Body of pancreas (tissue), 4 donors: Measurements from ENCODE around the gene ZRANB1. TPM values are rescaled to one million over a fixed set of nuclear protein-coding genes. Genes with fewer than 3 reads are reported as not detected.

Experiments used
- ATAC-seq: fragments of 150-250 bp; one replicate; pipeline ENCODE4 v1.9.1; 2016
- DNase-seq, 4 donors: peaks; one replicate each; pipeline ENCODE4 v3.0.0-alpha.2; 2019
- H3K27ac ChIP-seq, 4 donors: fragments of 200-600 bp; sonication (generic); 1 replicate in 3 of 4; 2 replicates in 1 of 4; pipeline versions ENCODE4 v1.5.1 to v1.6.1; 2016 to 2019; ENCODE audit warnings: mild to moderate bottlenecking in 1 of 4, mixed read lengths in 1 of 4, moderate library complexity in 1 of 4
- H3K27me3 ChIP-seq, 2 donors: fragments of 200-600 bp; sonication (generic); one replicate each; pipeline ENCODE4 v1.6.0; 2016; ENCODE audit warnings: mild to moderate bottlenecking in 1 of 2
- H3K36me3 ChIP-seq, 2 donors: fragments of 200-600 bp; sonication (generic); replicated peaks in 1 of 2; 2 replicates each; pipeline ENCODE4 v1.5.1; 2016; ENCODE audit warnings: low read depth in 2 of 2; ENCODE audit not compliant: insufficient read depth in 1 of 2
- H3K4me1 ChIP-seq: fragments of 200-600 bp; sonication (generic); one replicate; pipeline ENCODE4 v1.6.0; 2016
- H3K4me3 ChIP-seq, 2 donors: fragments of 200-600 bp; sonication (generic); 1 replicate in 1 of 2; 2 replicates in 1 of 2; pipeline ENCODE4 v1.5.1; 2016 to 2019
- H3K9me3 ChIP-seq, 3 donors: fragments of 200-600 bp; sonication (generic); 1 replicate in 2 of 3; 2 replicates in 1 of 3; pipeline ENCODE4 v1.5.1; 2016
- POLR2A ChIP-seq, 3 donors: fragments of 450-650 bp; IDR thresholded peaks; one replicate each; pipeline ENCODE4 v1.6.1; 2016; ENCODE audit warnings: antibody characterized with exemption in 3 of 3, mild to moderate bottlenecking in 2 of 3
- WGBS, 2 donors: methylation state at CpG; one replicate each; pipeline ENCODE4 v1.1.5; 2017; 5-methylcytosine and 5-hydroxymethylcytosine counted together
- intact Hi-C: fragments of 100-400 bp; cut with DNase I; formaldehyde crosslinking; loops from one replicate; pipeline ENCODE4 v1.15.1; 2023
- total RNA-seq, 2 donors: library from RNA; depleted of rRNA; stranded (reverse); fragments of >200 nt; gene quantifications; one replicate each; pipeline ENCODE4 v1.1.0, GENCODE V29; 2016
- TF ChIP-seq, protein P1 (sequence below), 7 experiments: fragments of 450-650 bp in 4 of 7; fragments of 200-600 bp in 3 of 7; sonication (generic) in 3 of 7; IDR thresholded peaks; one replicate each; pipeline ENCODE4 v1.5.1; 2016 to 2019; ENCODE audit warnings: antibody characterized with exemption in 7 of 7

Gene ZRANB1
- total RNA-seq, 2 donors from 2014 or later = 12.2 to 21.1 TPM

DNA sequence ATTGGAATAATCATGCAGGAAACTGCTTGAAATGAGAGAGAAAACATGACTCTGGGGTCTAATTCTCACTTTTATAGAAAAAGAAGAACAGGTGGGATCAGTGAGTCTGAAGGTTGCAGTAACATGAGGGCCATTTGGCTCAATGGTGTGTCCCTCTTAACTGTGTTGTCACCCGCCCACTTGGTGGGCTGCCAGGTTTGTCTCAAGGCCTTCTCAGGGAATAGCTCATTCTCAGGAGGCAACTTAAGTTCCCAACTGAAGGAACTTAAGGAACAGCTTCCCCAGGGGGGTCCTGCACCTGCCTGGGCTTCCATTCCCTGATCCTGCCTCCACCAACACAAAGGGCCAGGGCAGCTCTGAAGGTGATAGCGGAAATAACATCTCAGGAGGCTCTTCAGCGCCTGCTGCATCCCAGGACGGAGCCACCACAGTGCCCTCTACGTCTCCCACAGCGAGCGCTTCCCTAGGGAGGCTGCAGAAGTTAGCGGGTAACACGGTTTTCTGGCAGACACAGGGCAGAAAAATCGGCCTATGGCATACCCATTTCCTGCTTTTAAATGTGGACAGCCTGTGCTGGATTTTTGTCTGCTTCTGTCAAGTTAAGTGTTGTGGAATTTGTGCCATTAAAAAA is 88.8 kb downstream of the ZRANB1 start:
- no peak for TF ChIP-seq POLR2A (IDR thresholded peaks at IDR 0.05)
- TF ChIP-seq, protein P1, sequence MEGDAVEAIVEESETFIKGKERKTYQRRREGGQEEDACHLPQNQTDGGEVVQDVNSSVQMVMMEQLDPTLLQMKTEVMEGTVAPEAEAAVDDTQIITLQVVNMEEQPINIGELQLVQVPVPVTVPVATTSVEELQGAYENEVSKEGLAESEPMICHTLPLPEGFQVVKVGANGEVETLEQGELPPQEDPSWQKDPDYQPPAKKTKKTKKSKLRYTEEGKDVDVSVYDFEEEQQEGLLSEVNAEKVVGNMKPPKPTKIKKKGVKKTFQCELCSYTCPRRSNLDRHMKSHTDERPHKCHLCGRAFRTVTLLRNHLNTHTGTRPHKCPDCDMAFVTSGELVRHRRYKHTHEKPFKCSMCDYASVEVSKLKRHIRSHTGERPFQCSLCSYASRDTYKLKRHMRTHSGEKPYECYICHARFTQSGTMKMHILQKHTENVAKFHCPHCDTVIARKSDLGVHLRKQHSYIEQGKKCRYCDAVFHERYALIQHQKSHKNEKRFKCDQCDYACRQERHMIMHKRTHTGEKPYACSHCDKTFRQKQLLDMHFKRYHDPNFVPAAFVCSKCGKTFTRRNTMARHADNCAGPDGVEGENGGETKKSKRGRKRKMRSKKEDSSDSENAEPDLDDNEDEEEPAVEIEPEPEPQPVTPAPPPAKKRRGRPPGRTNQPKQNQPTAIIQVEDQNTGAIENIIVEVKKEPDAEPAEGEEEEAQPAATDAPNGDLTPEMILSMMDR (IDR thresholded peaks at IDR 0.05) = no peak
- 71% methylated on average over 8 to 9 of the region's 10 CpGs for WGBS, 2 donors
- no peaks in the 10 kb centered on the region for H3K27me3 ChIP-seq
- DNase-seq (peak; percentile 57 to 94 (median 84)), ATAC-seq (peak; percentile 25)
- H3K4me3 ChIP-seq = no peak overlapping the region
- intact Hi-C loops = no loop called here
- peaks cover 36% of the 10 kb centered on the region for H3K4me1 ChIP-seq
- no peaks in the 10 kb centered on the region for H3K9me3 ChIP-seq
- peak overlapping the region; percentile 46 to 67 (median 57) for H3K27ac ChIP-seq
- peaks cover 0 to 2% of the 10 kb centered on the region in 2 donors for H3K36me3 ChIP-seq

DNA sequence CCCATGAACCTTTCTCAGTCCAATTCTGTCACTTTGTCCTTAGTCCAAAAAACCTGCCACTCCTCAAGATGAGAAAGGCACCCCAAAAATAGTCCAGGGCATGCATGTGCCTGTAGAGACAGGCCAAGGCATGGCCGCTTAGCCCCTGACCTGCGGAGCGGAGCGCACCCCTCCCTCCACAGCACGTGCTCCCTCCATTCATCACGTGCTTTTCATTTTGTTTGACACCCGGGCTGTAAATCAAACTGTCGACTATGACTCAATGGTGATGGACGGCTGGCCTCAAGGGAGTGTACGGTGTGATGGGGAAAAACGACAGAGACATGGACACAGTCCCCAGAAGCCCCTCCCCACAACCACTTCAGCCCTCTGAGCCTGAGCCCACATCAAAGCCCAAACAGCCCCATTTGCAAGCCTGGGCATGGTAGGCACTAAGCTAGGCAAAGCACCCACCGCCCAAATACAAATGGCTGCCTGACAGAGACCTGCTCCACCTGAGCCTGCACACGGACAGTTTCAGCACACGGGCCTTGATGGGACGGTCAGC is 90.6 kb downstream of the ZRANB1 start:
- DNase-seq = no peak
- 83 to 89% methylated on average over 14 to 15 of the region's 15 CpGs for WGBS, 2 donors

DNA sequence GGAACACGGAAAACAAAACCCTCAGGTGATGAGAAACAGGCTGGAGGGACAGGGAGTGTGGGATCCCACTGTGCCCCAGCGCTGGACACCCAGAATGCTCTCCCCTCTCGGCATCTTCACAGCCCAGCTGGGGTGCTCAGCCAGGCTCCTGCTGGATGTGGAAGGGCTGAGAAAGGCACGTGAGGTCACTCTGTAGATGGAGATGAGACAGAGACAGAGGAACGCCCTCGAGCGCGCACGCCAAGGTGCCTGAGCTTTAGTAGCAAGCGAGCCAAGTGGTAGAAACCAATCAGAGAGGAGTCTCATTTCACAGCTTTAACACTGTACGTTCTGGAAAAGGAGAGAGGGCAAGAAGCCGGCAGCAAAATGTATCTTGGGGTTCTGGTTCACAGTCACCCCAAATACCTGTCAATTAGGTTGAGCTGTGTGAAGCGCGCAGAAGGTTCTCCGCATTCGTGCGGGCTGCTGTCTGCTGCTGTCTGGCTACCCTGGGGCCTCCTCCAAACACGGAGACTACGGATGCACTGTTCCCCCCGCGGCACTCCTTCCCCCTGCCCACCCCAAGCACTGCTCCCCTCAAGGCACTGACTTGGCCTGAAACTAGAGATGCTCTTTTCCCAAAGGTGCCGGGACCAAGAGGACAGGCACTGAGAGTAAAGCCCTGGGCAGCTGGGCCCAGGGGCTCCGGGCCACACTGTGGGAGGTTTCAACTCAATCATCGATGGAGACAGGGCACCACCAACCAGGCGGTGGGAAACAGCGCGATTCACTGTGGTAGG is 91.4 kb downstream of the ZRANB1 start:
- peaks cover 63% of the 10 kb centered on the region for H3K4me1 ChIP-seq
- H3K4me3 ChIP-seq = no peak overlapping the region
- H3K36me3 ChIP-seq = no peaks in the 10 kb centered on the region
- ATAC-seq (no peak), DNase-seq (no peak)
- 89% methylated on average over 26 to 27 of the region's 27 CpGs for WGBS, 2 donors
- intact Hi-C loops = no loop called here
- no peak overlapping the region for H3K27ac ChIP-seq
- H3K27me3 ChIP-seq = no peaks in the 10 kb centered on the region
- no peaks in the 10 kb centered on the region for H3K9me3 ChIP-seq
- TF ChIP-seq POLR2A (IDR thresholded peaks at IDR 0.05) = no peak
- TF ChIP-seq, protein P1 (IDR thresholded peaks at IDR 0.05) = no peak

More for the DNA sequence above, 90.6 kb downstream of the ZRANB1 start:
- no peak for ATAC-seq
- Histone ChIP-seq H3K4me1 (peaks cover 55% of the 10 kb centered on the region), H3K9me3 (no peaks in the 10 kb centered on the region), H3K27me3 (no peaks in the 10 kb centered on the region), H3K36me3 (no peaks in the 10 kb centered on the region), H3K4me3 (no peak overlapping the region), H3K27ac (no peak overlapping the region)
- TF ChIP-seq, protein P1 (IDR thresholded peaks at IDR 0.05) = no peak
- TF ChIP-seq POLR2A (IDR thresholded peaks at IDR 0.05) = no peak
- intact Hi-C loops = no loop called here

DNA sequence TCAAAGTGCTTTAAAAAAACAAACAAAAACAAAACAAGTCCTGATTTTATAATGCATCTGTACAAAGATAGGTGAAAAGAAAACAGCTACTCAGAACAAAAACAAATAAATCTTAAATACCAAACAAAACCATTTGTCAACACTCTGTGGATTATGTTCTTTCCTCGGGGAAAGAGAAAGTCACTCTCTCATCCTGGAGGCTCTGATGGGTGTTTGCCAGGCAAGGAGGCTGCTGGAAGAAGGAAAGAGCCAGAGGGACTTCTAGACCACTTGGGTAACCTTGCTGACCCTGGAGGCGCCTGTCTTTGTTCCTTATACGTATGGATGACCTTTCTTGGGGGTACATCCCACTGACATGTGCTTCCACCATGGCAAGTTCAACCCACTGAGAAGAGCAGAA is 92.8 kb downstream of the ZRANB1 start:
- TF ChIP-seq, protein P1 (IDR thresholded peaks at IDR 0.05) = no peak
- no peak for TF ChIP-seq POLR2A (IDR thresholded peaks at IDR 0.05)
- peaks cover 64% of the 10 kb centered on the region for H3K4me1 ChIP-seq
- no peak for DNase-seq
- WGBS, 2 donors = 68 to 69% methylated on average over 3 of the region's 3 CpGs
- no peaks in the 10 kb centered on the region for H3K9me3 ChIP-seq
- peak overlapping the region in 1 of 4 donors; percentile 29 for H3K27ac ChIP-seq
- H3K27me3 ChIP-seq = no peaks in the 10 kb centered on the region
- H3K4me3 ChIP-seq = no peak overlapping the region
- intact Hi-C loops = no loop called here
- no peak for ATAC-seq
- no peaks in the 10 kb centered on the region for H3K36me3 ChIP-seq
